ENCODE measurements around the gene GAK. TPM values are rescaled to one million over a fixed set of nuclear protein-coding genes. Genes with fewer than 3 reads are reported as not detected.
"Not testable (repeated sequence)": the region's sequence is repeated elsewhere in the genome, so short reads cannot be mapped to it uniquely, and the experiment has no call there.

The GAK gene
- total RNA-seq, 2 experiments from 2014 or later, result 92.8 to 98.9 TPM

DNA sequence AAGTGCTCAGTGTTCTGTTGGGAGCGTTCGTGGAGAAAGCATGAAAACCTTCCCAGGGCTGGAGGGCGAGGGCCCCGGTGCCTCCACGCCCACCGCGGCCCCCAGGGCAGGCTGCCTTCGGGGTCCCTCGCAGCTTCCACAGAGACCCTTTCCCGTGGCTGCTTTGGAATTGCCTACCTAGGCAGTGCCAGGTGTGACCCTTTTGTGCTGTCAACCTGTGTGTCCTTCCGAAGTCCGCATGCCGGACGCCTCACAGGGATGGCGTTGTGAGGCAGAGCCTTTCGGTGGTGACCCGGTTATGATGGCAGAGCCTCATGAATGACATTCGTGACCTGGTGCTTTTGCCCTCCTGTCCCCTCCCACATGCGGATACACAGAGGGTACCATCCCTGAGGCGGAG lies 17.5 kb upstream of the GAK start:
- no peak for DNase-seq
- H3K27me3 Mint-ChIP-seq, result no peaks in the 10 kb centered on the region
- no peaks in the 10 kb centered on the region for H3K9me3 Mint-ChIP-seq
- H3K36me3 Mint-ChIP-seq, result no peaks in the 10 kb centered on the region
- H3K27ac Mint-ChIP-seq, result no peak overlapping the region
- H3K4me3 Mint-ChIP-seq, result no peak overlapping the region
- no peaks in the 10 kb centered on the region for H3K4me1 Mint-ChIP-seq

DNA sequence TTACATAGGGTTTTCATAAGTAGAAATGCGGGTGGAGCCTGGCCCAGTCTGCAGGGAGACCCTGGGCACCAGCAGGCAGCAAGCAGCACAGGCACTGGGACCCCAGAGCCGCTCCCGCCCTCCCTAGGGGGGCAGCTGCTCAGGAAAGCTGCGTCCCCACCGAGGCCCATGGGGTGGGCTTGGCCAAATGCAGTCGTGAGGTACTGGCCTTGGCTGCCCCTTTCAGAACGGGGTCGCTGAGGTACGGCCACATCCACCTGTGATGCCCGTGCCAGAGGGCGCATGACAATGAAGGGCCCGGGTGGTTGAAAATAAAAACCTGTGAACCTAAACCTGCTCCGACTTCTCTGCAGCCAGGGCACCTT lies 16.8 kb upstream of the GAK start:
- Mint-ChIP-seq H3K27me3 (no peaks in the 10 kb centered on the region), H3K4me1 (no peaks in the 10 kb centered on the region), H3K9me3 (no peaks in the 10 kb centered on the region), H3K36me3 (no peaks in the 10 kb centered on the region), H3K27ac (no peak overlapping the region), H3K4me3 (no peak overlapping the region)
- DNase-seq, result no peak

DNA sequence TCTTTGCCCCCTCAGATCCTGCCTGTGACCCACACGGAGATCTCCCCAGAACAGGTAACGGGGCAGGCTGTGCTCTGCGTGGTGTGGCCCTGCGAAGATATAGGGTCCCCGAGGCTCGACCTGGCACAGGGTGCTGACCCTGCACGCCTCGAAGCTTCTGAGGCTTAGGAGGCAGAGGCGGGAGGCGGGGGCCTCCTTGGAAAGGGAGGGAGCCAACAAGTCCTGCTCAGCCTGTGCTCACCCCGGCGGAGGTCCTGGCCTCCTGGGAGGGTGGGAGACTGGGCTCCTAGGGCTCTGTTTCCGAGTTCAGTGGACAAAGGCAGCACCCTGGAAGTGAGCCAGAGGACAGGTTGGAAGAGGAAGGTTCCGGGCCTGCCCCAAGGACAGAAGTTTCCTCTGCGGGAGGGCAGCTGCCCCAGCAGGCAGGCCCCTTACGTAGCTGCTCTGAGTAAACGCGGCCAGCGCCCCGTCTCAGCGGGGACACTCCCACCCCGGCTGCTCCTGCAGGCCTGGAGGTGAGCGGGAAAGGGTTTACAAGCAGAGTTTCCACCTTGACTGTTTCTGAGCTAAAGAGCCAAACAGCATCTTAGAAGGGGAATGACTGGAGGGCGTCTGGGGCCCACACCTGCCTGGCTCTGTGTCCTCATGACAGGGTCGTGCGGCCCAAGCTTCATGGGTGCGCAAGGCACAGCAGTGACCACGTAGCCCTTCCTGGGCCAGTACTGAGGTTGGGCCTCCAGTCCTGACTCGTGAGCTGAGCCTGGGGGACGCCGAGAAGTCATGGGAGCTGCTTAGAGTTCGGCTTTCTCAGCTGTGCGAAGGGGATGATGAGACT lies 16.2 kb upstream of the GAK start:
- DNase-seq, result no peak
- H3K27me3 Mint-ChIP-seq, result no peaks in the 10 kb centered on the region
- H3K36me3 Mint-ChIP-seq, result no peaks in the 10 kb centered on the region
- H3K27ac Mint-ChIP-seq, result no peak overlapping the region
- H3K4me1 Mint-ChIP-seq, result no peaks in the 10 kb centered on the region
- H3K9me3 Mint-ChIP-seq, result no peaks in the 10 kb centered on the region
- no peak overlapping the region for H3K4me3 Mint-ChIP-seq

DNA sequence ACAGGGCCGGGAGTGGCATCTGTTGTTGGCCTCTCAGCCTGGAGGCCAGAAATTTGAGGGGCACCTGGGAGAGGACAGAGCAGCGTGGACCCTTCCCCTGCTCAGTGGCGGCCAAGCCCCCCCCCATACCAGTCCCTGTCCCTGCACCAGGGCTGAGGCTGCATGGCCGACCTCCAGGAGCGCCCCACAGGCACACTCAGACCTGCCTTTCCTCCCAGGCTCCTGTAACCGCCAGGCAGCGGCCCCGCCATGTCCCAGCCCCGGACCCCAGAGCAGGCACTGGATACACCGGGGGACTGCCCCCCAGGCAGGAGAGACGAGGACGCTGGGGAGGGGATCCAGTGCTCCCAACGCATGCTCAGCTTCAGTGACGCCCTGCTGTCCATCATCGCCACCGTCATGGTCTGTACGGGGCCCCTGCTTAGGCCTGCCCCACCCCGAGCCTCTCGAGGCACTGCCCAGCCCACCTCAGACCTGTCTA lies 15.4 kb upstream of the GAK start:
- Mint-ChIP-seq H3K4me1 (no peaks in the 10 kb centered on the region), H3K4me3 (no peak overlapping the region), H3K27me3 (no peaks in the 10 kb centered on the region), H3K36me3 (no peaks in the 10 kb centered on the region), H3K27ac (no peak overlapping the region), H3K9me3 (no peaks in the 10 kb centered on the region)
- DNase-seq, result no peak

DNA sequence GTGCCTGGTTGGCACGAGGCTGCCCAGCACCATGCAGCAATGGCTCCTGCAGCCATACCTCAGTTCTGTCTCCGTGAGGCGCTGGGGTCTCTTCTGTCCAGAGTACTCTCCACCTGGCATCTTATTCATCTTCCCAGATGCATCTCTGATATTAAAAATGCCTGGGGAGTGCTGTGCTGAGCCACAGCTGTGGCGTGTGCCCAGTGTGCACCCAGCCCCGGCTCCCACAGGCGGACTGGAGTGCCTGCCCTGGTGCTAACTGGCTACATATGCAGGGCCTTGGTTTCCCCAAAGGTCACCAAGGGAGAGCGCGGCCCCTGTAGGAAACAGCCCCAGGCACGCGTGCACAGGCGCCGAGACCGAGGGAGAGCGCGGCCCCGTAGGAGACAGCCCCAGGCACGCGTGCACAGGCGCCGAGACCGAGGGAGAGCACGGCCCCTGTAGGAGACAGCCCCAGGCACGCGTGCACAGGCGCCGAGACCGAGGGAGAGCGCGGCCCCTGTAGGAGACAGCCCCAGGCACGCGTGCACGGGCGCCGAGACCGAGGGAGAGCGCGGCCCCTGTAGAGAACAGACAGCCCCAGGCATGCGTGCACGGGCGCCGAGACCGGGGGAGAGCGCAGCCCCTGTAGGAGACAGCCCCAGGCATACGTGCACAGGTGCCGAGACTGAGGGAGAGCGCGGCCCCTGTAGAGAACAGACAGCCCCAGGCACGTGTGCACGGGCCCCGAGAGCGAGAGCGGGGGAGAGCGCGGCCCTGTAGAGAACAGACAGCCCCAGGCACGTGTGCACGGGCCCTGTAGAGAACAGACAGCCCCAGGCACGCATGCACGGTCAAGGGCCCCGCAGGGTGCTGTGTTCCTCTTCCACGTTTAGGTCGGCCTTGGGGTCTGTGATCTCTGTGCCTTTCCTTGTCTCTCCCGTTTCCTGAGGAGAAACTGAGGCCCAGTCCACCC lies 14.7 kb upstream of the GAK start:
- H3K4me1 Mint-ChIP-seq, result no peaks in the 10 kb centered on the region
- H3K27ac Mint-ChIP-seq, result no peak overlapping the region
- H3K4me3 Mint-ChIP-seq, result no peak overlapping the region
- DNase-seq, result no peak
- no peaks in the 10 kb centered on the region for H3K36me3 Mint-ChIP-seq
- H3K9me3 Mint-ChIP-seq, result no peaks in the 10 kb centered on the region
- H3K27me3 Mint-ChIP-seq, result no peaks in the 10 kb centered on the region

DNA sequence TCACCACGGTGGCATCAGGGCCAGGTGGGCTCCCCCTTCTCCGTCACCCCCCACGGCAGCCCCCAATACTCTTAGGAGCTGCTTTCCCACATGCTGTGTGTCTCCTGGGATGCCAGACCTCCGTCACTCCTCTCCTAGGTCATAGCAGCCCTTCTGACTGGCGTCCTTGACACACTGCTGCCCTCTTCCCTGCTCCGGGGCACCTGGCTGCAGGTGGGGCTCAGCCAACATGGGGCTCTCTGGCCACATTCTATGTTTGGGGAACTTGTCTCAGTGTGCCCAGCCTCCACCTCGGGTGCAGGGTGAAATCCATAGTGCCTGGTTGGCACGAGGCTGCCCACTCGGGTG lies 14.0 kb upstream of the GAK start:
- H3K9me3 Mint-ChIP-seq, result no peaks in the 10 kb centered on the region
- no peaks in the 10 kb centered on the region for H3K4me1 Mint-ChIP-seq
- no peak for DNase-seq

DNA sequence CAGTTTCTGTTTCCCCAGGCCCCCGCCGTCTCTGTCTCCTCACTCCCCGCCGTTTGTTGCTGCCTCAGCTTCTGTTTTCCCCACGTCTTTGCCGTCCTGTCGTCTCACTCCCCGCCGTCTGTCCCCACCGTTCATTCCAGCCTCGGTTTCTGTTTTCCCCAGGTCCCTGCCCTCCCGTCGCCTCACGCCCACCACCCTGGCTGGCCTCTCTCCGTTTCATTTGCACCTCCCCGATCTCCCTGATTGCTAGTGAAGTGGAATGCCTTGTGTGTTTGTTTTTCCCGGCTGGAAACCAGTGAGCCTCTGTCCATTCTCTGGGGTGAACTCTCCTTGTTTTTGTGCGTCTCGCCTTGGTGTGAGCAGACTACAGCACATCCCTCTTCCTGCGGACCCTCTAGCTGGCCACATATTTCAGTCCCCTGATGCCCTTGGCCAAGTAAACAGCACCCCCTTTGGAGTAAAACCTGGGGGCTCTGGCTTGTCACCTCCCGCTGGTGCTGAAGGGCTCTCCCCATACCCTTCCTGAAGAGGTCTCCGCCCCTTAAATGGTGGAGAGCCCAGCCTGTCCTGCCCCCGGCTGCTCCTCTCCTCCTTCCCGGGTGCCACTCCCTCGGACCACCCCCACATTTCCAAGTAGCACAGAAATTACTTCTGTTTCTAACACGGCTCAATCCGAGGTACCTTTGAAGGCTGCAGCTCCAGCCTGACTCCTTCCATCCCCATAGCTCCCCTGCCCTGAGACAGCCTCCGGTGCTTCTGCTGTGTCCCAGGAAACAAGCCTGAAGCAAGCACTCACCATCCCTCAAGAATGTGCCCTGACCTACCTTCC lies 13.4 kb upstream of the GAK start:
- no peak overlapping the region for H3K4me3 Mint-ChIP-seq
- peaks cover 1% of the 10 kb centered on the region for H3K4me1 Mint-ChIP-seq
- H3K27me3 Mint-ChIP-seq, result no peaks in the 10 kb centered on the region
- no peaks in the 10 kb centered on the region for H3K36me3 Mint-ChIP-seq
- no peak for DNase-seq
- no peak overlapping the region for H3K27ac Mint-ChIP-seq
- H3K9me3 Mint-ChIP-seq, result no peaks in the 10 kb centered on the region

More for the DNA sequence above, 14.0 kb upstream of the GAK start:
- Mint-ChIP-seq H3K27ac (no peak overlapping the region), H3K36me3 (no peaks in the 10 kb centered on the region), H3K27me3 (no peaks in the 10 kb centered on the region), H3K4me3 (no peak overlapping the region)

DNA sequence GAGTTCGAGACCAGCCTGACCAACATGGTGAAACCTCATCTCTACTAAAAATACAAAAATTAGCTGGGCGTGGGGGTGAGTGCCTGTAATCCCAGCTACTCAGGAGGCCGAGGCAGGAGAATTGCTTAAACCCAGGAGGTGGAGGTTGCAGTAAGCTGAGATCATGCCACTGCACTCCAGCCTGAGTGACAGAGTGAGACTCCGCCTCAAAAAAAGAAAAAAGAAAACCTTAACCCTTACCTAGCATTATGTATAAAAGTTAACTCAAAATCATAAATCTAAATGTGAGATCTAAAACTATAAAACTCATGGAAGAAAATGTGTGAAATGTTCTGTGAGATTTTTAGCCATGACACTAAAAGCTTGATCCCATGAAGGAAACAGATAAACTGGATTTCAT lies 7.4 kb upstream of the GAK start:
- H3K27ac Mint-ChIP-seq, result not testable (repeated sequence)

DNA sequence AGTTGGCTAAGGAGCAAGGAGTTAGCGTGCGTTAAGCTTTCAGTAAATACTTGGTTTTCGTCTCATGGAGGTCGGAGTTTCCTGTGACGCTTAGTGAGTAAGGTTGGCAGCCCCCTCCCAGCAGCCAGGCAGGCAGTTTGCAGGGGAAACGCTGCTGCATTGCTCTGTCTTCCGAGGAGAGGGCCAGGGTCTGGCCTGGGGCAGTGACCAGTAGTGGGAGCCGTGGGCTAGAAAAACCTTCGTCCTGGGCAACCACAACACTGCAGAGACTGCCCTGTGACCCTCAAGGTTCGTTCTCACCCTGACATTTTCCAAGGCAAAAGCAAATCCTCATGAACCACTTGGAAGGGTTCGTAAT lies 576 bp upstream of the GAK start:
- no peak for DNase-seq
- H3K36me3 Mint-ChIP-seq, result no peaks in the 10 kb centered on the region
- no peaks in the 10 kb centered on the region for H3K9me3 Mint-ChIP-seq
- peak overlapping the region; percentile 96 for H3K27ac Mint-ChIP-seq
- peak overlapping the region; percentile 94 for H3K4me3 Mint-ChIP-seq
- H3K4me1 Mint-ChIP-seq, result peaks cover 46% of the 10 kb centered on the region
- no peaks in the 10 kb centered on the region for H3K27me3 Mint-ChIP-seq

More for the DNA sequence above, 7.4 kb upstream of the GAK start:
- H3K27me3 Mint-ChIP-seq, H3K9me3 Mint-ChIP-seq, H3K4me3 Mint-ChIP-seq, H3K36me3 Mint-ChIP-seq, DNase-seq: not testable (repeated sequence)
- peaks cover 19% of the 10 kb centered on the region for H3K4me1 Mint-ChIP-seq

DNA sequence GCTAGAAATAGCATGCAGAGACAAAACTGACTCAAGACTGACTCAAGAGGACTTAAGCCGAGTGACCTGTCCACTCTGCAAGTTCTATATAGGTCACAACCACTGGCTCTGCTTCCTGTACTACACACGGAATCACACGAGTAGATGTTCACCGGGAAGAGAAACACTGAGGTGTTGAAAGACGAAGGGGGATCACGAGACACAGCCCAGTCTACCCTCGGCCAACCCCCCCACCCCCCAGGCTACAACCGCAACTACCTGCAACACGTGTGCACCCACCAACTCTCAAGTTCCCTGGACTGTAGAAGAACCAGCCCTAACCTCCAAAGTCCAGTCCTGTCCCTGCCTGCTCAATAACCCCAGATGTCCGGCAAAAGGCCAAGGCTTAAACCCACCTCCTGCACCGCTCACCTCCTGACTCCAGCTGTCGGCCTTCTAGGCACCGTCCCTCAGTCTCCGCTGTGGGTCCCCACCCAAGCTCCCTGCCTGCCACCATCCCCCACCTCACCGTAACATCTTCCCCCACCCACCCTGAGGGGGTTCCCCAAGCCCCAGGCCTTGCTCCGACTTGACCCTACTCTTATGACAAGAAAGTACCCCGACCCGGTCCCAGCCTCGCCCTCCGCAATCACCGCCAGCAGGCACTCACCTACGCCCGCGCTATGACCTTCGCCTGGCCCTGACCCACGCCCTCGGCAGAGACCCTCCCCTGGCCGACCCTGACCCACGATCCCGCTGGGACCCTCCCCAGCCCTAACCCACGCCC lies 739 bp downstream of the GAK start:
- peak overlapping the region; percentile 96 for H3K27ac Mint-ChIP-seq
- peak; percentile 11 for DNase-seq
- H3K36me3 Mint-ChIP-seq, result no peaks in the 10 kb centered on the region
- peaks cover 43% of the 10 kb centered on the region for H3K4me1 Mint-ChIP-seq
- H3K27me3 Mint-ChIP-seq, result no peaks in the 10 kb centered on the region
- no peaks in the 10 kb centered on the region for H3K9me3 Mint-ChIP-seq
- peak overlapping the region; percentile 94 for H3K4me3 Mint-ChIP-seq

DNA sequence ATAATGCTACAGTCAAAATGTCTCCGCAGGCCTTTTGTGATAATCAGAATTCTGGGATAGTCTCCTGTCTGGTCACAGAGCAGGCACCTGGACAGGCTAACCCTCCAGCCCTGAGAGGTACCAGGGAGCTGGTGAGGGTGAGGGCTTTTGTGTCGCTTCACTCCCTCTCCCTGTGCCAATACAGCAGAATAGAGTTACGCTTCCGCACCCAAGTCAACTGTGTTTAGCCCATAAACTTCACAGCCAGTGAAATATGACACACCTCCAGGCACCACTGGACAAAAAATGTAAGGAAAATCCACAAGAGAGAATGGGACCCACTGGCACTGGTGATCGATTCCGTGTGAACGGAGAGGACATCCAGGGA lies 1.3 kb downstream of the GAK start:
- Mint-ChIP-seq H3K4me1 (peaks cover 43% of the 10 kb centered on the region), H3K27ac (peak overlapping the region; percentile 96), H3K9me3 (no peaks in the 10 kb centered on the region), H3K27me3 (no peaks in the 10 kb centered on the region), H3K36me3 (no peaks in the 10 kb centered on the region), H3K4me3 (peak overlapping the region; percentile 94)
- DNase-seq, result no peak

DNA sequence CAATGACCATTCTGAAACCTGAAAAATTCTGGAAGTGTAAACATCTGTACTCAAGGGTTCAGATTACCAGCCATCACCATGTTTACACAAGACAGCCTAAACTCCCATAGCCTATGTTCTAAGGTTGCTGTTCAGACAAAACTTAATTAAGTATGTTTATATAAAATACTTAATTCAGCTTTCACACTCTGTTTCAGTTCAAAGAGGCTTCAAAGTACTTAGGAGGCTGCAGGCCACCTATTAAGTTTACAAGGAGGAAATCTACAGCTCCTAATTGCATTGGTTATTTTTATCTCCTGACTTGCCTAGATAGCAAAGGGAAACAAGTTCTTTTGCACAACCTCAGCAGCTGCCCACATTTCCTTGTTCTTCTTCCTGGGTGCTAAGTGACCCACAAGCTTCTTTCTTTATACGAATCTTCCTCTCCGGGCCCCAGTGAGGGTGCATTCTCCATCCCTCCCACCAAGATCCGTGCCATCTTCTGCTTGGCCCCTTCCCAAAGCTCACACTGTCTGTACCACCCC lies 2.0 kb downstream of the GAK start:
- peak overlapping the region; percentile 96 for H3K27ac Mint-ChIP-seq
- no peaks in the 10 kb centered on the region for H3K27me3 Mint-ChIP-seq
- peak overlapping the region; percentile 94 for H3K4me3 Mint-ChIP-seq
- no peak for DNase-seq
- H3K9me3 Mint-ChIP-seq, result no peaks in the 10 kb centered on the region
- H3K36me3 Mint-ChIP-seq, result no peaks in the 10 kb centered on the region
- H3K4me1 Mint-ChIP-seq, result peaks cover 43% of the 10 kb centered on the region

DNA sequence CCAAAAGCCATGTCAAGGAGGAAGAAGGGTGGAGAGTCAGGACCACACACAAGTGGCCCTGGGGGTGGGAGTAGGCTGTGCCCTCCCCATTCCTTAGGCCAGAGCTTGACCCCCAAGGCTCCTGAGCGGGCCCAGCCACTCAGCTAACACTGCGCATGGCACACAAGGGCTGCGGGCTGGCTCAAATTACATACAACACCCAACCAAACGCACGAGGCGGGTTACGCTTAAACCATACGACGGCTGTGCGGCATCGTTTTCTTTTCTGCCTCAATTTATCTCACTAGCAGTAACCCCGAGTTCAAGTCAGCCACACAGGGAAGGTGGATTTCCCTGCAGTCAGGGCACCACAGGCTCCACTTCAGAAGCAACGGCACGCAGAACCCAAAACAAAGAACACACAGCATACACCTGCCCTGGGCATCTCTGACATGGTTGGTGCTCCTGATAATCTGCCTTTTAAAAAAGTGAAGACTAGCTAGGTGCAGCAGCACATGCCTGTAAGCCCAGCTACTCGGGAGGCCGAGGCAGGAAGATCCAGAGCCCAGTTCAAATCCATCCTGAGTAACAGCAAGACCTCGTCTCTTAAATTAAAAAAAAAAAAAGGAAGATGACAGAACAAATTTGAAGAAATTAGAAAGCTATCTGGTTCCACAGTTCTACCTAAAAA lies 2.9 kb downstream of the GAK start:
- no peak for DNase-seq
- no peaks in the 10 kb centered on the region for H3K27me3 Mint-ChIP-seq
- H3K27ac Mint-ChIP-seq, result peak overlapping the region; percentile 48
- no peaks in the 10 kb centered on the region for H3K9me3 Mint-ChIP-seq
- peaks cover 46% of the 10 kb centered on the region for H3K4me1 Mint-ChIP-seq
- H3K4me3 Mint-ChIP-seq, result no peak overlapping the region
- peaks cover 3% of the 10 kb centered on the region for H3K36me3 Mint-ChIP-seq

DNA sequence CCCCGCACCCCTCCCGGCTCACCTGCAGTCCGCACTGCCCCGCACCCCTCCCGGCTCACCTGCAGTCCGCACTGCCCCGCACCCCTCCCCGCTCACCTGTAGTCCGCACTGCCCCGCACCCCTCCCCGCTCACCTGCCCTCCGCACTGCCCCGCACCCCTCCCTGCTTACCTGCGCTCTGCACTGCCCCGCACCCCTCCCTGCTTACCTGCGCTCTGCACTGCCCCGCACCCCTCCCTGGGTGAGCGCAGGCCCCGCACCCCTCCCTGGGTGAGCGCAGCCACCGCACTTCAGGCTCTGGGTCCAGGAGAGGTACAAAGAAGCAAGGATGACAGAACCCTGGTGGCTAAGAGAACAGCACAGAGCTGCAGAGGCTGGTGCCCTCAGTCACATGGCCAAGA lies 4.5 kb downstream of the GAK start:
- peaks cover 49% of the 10 kb centered on the region for H3K4me1 Mint-ChIP-seq
- H3K4me3 Mint-ChIP-seq, H3K36me3 Mint-ChIP-seq, DNase-seq, H3K27me3 Mint-ChIP-seq, H3K27ac Mint-ChIP-seq, H3K9me3 Mint-ChIP-seq: not testable (repeated sequence)

All from activated naive CD8-positive, alpha-beta T cell treated with anti-CD3 and anti-CD28 coated beads for 36 hours (primary cell).